Left ventricle myocardium superior (tissue), 1 donor: ENCODE data around the gene NPTXR. TPM values are rescaled to one million over a fixed set of nuclear protein-coding genes. Genes with fewer than 3 reads are reported as not detected.

Experiments used
- ATAC-seq: fragments of 200-7000 bp; cut with Tn5 transposase; one replicate; pipeline ENCODE4 v1.9.1; 2020; ENCODE audit warnings: mild to moderate bottlenecking, moderate library complexity
- DNase-seq: peaks from one replicate; pipeline ENCODE4 v3.0.0-alpha.2; 2020
- intact Hi-C: fragments of 100-400 bp; cut with micrococcal nuclease; formaldehyde crosslinking; loops from one replicate; pipeline ENCODE4 v1.11.0; 2022
- total RNA-seq: library from RNA; stranded (reverse); fragmentation: NEBNext Ultra II Directional; extraction: Animal tissue kit (Norgen Biotek cat#: 25700); gene quantifications from one replicate; pipeline ENCODE4 v1.2.1, GENCODE V29; 2021
- donor health status: DM: no; HTN: yes; CAD: no; lungs with severe emphysema.

The NPTXR gene
- total RNA-seq, 1 donor from 2014 or later = 23.4 TPM

- ATAC-seq (no peak), DNase-seq (no peak)
- intact Hi-C loops = no loop called here
These were observed 59.0 kb downstream of the NPTXR start for GRCh38 chr22:38784856-38785255.

GRCh38 chr22:38784035-38784434, 59.8 kb downstream of the NPTXR start:
- ATAC-seq (no peak), DNase-seq (no peak)
- intact Hi-C loops = no loop called here

GRCh38 chr22:38783095-38783615, 60.7 kb downstream of the NPTXR start:
- intact Hi-C loops = no loop called here
- ATAC-seq (no peak), DNase-seq (no peak)

GRCh38 chr22:38782402-38783094, 61.3 kb downstream of the NPTXR start:
- intact Hi-C loops = no loop called here
- DNase-seq (no peak), ATAC-seq (no peak)

GRCh38 chr22:38781033-38781432, 62.8 kb downstream of the NPTXR start:
- DNase-seq = peak; percentile 89
- ATAC-seq = peak; percentile 70
- intact Hi-C loops = no loop called here

- ATAC-seq = peak; percentile 34
- DNase-seq = peak; percentile 56
- intact Hi-C loops = no loop called here
These were observed 66.6 kb downstream of the NPTXR start for GRCh38 chr22:38777087-38777671.

GRCh38 chr22:38776086-38776485, 67.7 kb downstream of the NPTXR start:
- intact Hi-C loops = no loop called here
- DNase-seq (no peak), ATAC-seq (no peak)

GRCh38 chr22:38775656-38776055, 68.2 kb downstream of the NPTXR start:
- intact Hi-C loops = no loop called here
- ATAC-seq = no peak
- no peak for DNase-seq

GRCh38 chr22:38774496-38775166, 69.2 kb downstream of the NPTXR start:
- intact Hi-C loops = no loop called here
- no peak for ATAC-seq
- DNase-seq = no peak

- ATAC-seq (no peak), DNase-seq (no peak)
- intact Hi-C loops = no loop called here
These were observed 70.4 kb downstream of the NPTXR start for GRCh38 chr22:38773363-38773946.

GRCh38 chr22:38772623-38772873, 71.3 kb downstream of the NPTXR start:
- no peak for ATAC-seq

GRCh38 chr22:38770257-38770949, 73.4 kb downstream of the NPTXR start:
- ATAC-seq = no peak
- no peak for DNase-seq
- intact Hi-C loops = no loop called here

More at GRCh38 chr22:38772623-38772873, 71.3 kb downstream of the NPTXR start:
- no peak for DNase-seq
- intact Hi-C loops = no loop called here

Other genes with a start within 250 kb of the NPTXR start
- 0.20 TPM for gene FAM227A, start 187.6 kb downstream of the NPTXR start, total RNA-seq
- gene CBY1, start 187.4 kb downstream of the NPTXR start, total RNA-seq = 32.6 TPM
- gene TOMM22, start 162.1 kb downstream of the NPTXR start, total RNA-seq = 65.5 TPM
- gene JOSD1, start 143.1 kb downstream of the NPTXR start, total RNA-seq = 17.8 TPM
- 36.5 TPM for gene GTPBP1, start 138.1 kb downstream of the NPTXR start, total RNA-seq
- 109 TPM for gene SUN2, start 88.0 kb downstream of the NPTXR start, total RNA-seq
- gene DNAL4, start 49.9 kb downstream of the NPTXR start, total RNA-seq = 11.6 TPM
- 37.1 TPM for gene CBX6, start 28.2 kb upstream of the NPTXR start, total RNA-seq
- 0.82 TPM for gene APOBEC3A, start 113.6 kb upstream of the NPTXR start, total RNA-seq
- gene APOBEC3B, start 138.3 kb upstream of the NPTXR start, total RNA-seq = 0.55 TPM
- gene APOBEC3C, start 170.2 kb upstream of the NPTXR start, total RNA-seq = 31.1 TPM
- gene APOBEC3D, start 177.1 kb upstream of the NPTXR start, total RNA-seq = 1.0 TPM
- 4.4 TPM for gene APOBEC3F, start 196.8 kb upstream of the NPTXR start, total RNA-seq
- gene APOBEC3G, start 233.2 kb upstream of the NPTXR start, total RNA-seq = 3.9 TPM